RWPE2 (cell line): ENCODE data around the gene NDUFB7.
A peak's percentile ranks its signal among the peaks of the same experiment; 100 is the strongest.

Source experiments
- ATAC-seq: fragments of 200-7000 bp; cut with Tn5 transposase; 3 replicates; pipeline ENCODE4 v1.9.1; 2021; ENCODE audit warnings: low read depth
- DNase-seq: peaks from one replicate; pipeline ENCODE4 v3.0.0-alpha.2; 2020; ENCODE audit warnings: low spot score
- H3K27ac ChIP-seq: fragments of 450-650 bp; 2 replicates; pipeline ENCODE4 v1.5.1; 2017; ENCODE audit warnings: mild to moderate bottlenecking; ENCODE audit not compliant: poor library complexity, severe bottlenecking
- H3K27me3 ChIP-seq: fragments of 250-450 bp; sonication (Bioruptor Pico); 2 replicates; pipeline ENCODE4 v1.5.1; 2021; ENCODE audit warnings: mild to moderate bottlenecking, moderate library complexity; ENCODE audit not compliant: insufficient read depth, poor library complexity, severe bottlenecking
- H3K36me3 ChIP-seq: fragments of 250-450 bp; sonication (Bioruptor Pico); 2 replicates; pipeline ENCODE4 v1.5.1; 2020; ENCODE audit warnings: low read depth, mild to moderate bottlenecking, moderate library complexity
- H3K4me1 ChIP-seq: fragments of 250-450 bp; sonication (Bioruptor Pico); 2 replicates; pipeline ENCODE4 v1.5.1; 2021; ENCODE audit warnings: mild to moderate bottlenecking, moderate library complexity; ENCODE audit not compliant: insufficient read depth, poor library complexity, severe bottlenecking
- H3K4me3 ChIP-seq: fragments of 250-450 bp; sonication (Bioruptor Pico); 2 replicates; pipeline ENCODE4 v1.5.1; 2021; ENCODE audit warnings: mild to moderate bottlenecking, moderate library complexity; ENCODE audit not compliant: severe bottlenecking
- H3K9me3 ChIP-seq: fragments of 250-450 bp; sonication (Bioruptor Pico); 2 replicates; pipeline ENCODE4 v1.5.1; 2021; ENCODE audit warnings: mild to moderate bottlenecking, moderate library complexity; ENCODE audit not compliant: severe bottlenecking
- CTCF ChIP-seq: fragments of 450-650 bp; IDR thresholded peaks from one replicate; pipeline ENCODE4 v1.5.1; 2017; ENCODE audit warnings: mild to moderate bottlenecking, moderate library complexity; ENCODE audit not compliant: poor library complexity, severe bottlenecking

NDUFB7 gene

GRCh38 chr19:14536926-14537692, 34.8 kb downstream of the NDUFB7 start:
- DNase-seq (peak; percentile 94), ATAC-seq (peak; percentile 91)
- Histone ChIP-seq H3K27ac (peak overlapping the region; percentile 9), H3K4me1 (peaks cover 6% of the 10 kb centered on the region), H3K36me3 (peaks cover 18% of the 10 kb centered on the region), H3K27me3 (no peaks in the 10 kb centered on the region), H3K9me3 (no peaks in the 10 kb centered on the region), H3K4me3 (peak overlapping the region; percentile 11)
- TF ChIP-seq CTCF, result no peak

- DNase-seq, result no peak
- Histone ChIP-seq H3K4me1 (peaks cover 14% of the 10 kb centered on the region), H3K9me3 (no peaks in the 10 kb centered on the region), H3K4me3 (no peak overlapping the region), H3K36me3 (peaks cover 24% of the 10 kb centered on the region), H3K27ac (no peak overlapping the region), H3K27me3 (no peaks in the 10 kb centered on the region)
- no peak for ATAC-seq
- TF ChIP-seq CTCF, result no peak
Measured at GRCh38 chr19:14533450-14533849, 38.4 kb downstream of the NDUFB7 start.

GRCh38 chr19:14530506-14530905, 41.4 kb downstream of the NDUFB7 start:
- ATAC-seq (no peak), DNase-seq (no peak)
- peaks cover 17% of the 10 kb centered on the region for H3K36me3 ChIP-seq
- H3K4me3 ChIP-seq, result peak overlapping the region; percentile 60
- TF ChIP-seq CTCF, result no peak
- H3K4me1 ChIP-seq, result peaks cover 28% of the 10 kb centered on the region
- peak overlapping the region; percentile 98 for H3K27ac ChIP-seq
- no peaks in the 10 kb centered on the region for H3K9me3 ChIP-seq
- H3K27me3 ChIP-seq, result no peaks in the 10 kb centered on the region

- ATAC-seq (no peak), DNase-seq (no peak)
- Histone ChIP-seq H3K9me3 (no peaks in the 10 kb centered on the region), H3K27me3 (no peaks in the 10 kb centered on the region), H3K36me3 (peaks cover 15% of the 10 kb centered on the region), H3K27ac (peak overlapping the region; percentile 98), H3K4me1 (peaks cover 33% of the 10 kb centered on the region), H3K4me3 (peak overlapping the region; percentile 60)
- no peak for TF ChIP-seq CTCF
Measured at GRCh38 chr19:14530005-14530348, 41.9 kb downstream of the NDUFB7 start.
